Activated CD8-positive, alpha-beta memory T cell treated with anti-CD3 and anti-CD28 coated beads for 1 hour (primary cell): Measurements from ENCODE around the gene DIPK1C.

Experiments
- DNase-seq, 2 donors: peaks; one replicate each; pipeline ENCODE4 v3.0.0-alpha.2; 2020; ENCODE audit warnings: low read depth in 1 of 2; ENCODE audit errors: extremely low read depth in 1 of 2

Gene DIPK1C

DNA sequence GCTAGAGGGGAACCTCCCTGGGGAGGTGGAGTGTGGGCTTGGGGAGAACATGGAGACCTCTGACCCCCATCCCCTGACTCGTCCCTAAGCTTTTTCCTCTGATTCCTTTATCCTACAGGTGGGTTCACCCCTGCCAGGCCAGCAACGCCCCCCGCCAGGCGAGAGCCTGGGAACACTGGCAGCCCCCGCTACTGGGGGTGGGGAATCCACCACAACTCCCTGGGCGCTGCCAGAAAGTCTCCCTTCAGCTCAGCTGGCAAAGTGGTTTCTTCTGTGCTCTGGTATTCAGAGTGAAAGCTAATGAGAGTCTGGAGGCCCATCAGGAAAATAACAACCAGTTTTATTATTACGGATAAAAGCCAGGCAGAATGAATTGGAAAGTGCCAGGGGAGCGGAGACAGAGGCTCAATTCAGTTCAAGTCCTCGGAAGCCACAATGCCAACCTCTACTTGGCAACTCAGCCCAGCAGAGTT lies 2.8 kb downstream of the DIPK1C start:
- no peak for DNase-seq

DNA sequence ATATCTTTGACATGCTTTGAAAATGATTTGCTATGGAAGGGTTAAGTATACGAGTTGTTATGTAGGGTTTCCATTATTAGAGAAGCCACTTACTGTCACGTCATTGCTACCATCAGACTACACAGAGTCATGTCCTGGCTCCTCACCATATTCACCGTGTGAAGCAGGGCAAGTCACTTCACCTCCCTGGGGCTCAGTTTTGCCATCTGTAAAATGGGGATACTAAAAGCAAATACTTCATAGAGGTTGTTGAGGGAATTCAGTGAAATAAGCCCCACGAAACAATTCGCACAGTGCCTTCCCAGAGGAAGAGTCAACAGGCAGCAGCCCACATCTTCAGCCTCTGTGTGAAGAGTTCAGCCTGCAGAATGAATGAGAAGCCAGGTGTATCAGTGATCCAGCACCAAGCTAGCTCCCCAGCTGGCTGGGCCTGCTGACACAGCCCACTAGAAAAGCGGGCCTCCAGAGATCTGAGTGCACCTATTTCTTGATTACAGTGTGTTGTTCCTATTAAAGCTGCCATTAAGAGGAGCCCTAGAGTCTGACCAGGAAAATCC lies 3.4 kb downstream of the DIPK1C start:
- no peak for DNase-seq

DNA sequence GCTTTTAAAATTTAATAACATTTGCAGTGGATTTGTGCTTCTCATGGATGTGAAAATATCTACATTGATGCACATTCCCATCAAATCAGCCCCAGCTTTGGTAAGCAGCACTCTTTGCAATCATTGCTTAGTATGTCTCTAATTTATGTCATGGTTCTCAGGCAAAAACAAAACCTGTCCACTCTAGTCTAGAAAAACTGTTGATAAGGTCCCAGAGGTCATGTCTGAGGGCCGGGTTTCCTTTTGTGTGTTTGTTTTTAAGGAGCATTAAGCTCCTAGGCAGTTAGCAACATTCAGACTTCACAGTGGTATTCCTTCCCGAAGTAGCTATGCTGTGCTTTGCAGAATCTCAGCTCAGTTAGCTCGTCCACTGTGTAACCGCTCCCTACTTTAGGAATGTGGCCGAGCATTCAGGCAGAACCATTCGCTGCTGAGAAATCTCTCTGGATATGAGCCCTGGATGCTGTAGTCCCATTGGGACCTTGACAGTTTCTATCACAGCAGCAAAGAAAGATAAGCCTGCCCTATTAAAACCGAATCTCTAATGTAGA lies 4.0 kb downstream of the DIPK1C start:
- no peak for DNase-seq

DNA sequence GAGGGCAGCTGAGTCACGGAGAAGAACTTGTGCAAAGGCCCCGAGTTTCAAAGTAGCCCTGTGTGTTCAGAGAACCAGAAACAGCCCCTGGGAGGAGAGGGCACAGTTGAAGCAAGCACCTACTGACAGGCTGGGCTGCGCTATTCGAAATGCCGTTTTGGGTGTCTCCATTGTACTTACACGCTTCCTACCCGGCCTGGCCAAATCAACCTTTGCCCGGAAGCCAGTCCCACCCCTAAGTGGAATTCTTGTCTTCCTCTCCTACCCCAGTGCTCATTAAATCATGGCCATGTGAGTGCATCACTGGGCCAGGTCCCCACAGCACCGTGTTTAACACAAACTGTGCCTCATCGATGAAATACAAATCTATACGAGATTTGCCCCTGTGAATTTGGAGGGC lies 6.0 kb downstream of the DIPK1C start:
- DNase-seq = no peak

DNA sequence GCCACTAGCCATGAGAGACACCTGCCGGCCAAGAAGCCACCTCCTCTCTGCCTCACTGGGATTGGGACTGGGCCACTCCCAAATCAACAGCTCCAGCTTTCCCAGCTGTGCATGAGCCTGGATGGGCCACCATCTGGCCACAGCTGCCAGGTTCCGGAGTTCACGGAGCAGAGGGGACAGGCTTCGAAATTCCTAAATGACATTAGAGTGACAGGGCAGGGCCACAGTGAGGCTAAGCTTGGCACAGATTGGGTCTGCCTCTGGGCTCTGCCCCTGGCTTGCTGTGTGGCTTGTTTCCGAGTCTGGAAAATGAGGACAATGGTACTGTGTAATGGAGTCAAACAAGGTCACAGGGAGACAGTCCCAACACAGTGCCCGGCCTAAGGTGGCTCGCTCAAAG lies 6.5 kb downstream of the DIPK1C start:
- no peak for DNase-seq

DNA sequence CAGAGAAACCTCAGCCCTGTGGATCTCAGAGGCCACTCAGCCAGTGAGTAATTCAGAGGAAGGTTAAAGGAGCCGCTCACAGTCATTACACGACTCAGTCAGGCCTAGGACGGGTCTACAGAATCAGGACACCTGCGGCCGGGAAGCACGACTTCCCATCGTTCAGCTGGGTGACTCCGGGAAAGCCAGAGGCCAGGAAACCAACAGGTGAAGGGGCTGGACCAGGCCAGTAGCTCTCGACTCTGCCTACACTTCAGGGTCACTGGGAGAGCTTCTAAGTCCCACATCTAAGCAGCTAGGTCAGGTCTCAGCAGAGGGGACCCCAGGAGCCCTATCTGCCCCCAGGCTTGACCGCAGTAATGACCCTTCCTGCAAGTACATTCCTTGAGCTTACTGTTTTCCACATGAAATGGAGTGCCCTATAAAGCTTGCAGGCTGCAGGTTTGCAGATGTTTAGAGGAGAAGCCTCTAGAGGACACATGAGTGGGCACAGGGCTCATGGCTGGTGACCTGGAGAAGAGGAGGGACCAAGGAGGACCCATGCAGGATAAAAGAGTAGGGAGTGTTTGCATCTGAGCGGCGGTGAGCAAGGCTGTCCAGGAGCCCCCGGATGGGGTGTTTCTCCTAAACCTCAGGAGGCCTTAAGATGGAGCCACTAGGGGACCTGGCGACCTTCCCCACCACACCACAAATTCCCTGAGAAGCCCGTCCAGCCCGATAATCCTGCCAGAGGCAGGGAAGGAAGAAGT lies 9.5 kb downstream of the DIPK1C start:
- DNase-seq = no peak

DNA sequence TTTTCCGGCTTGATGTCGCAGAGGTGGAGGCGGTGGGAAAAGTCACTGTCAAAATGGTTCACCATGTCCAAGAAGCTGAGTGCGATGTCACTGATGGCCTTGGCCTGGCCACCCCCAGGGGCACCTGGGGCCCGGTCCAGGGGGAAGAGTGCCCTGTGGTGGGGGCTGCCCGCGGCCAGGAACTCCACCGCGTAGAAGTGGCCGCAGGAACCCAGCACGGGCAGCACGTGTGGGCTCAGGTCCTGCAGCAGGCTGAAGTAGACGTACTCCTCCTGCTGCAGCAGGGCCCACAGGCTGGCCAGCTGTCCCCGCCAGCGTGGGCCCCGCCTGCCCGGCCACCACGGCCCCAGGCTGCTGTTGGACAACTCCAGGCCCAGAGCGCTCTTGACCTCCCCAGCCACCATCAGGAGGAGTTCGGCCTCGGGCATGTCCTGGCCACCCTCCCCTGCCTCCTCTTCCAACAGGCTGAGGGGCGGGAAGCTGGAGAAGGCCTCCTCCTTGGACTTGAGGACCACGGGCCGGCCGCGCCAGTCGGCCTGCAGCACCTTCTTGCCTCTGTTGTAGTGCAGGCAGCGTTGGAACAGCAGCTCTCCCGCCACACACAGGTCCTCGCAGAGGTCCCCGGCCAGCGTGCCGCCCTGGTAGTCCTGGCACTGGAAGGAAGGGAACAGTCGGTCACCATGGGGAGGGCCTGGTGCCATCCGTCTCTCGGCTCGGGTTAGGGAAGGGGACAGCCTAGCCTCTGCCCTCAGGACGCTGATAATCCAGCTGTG lies 10.3 kb downstream of the DIPK1C start:
- no peak for DNase-seq

DNA sequence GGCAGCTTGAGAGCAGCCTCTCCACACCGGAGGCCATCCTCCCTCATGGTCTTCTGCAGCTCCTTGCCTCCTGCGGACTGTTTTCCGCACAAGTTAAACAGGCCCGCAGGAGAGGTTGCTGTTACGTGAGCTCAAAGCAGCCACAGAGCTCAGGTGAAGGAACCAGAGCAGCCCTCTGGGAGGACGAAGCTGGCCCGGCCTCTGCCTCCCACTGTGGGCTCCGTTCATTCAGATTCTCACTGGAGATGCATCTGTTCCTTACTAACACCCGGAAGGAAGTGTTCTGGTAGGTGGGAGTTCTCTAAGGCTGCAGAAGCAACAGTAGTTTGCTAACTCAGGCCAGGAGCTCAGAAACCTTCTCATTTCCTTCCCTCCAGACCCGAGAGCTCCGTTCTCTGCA lies 10.9 kb downstream of the DIPK1C start:
- DNase-seq = no peak

DNA sequence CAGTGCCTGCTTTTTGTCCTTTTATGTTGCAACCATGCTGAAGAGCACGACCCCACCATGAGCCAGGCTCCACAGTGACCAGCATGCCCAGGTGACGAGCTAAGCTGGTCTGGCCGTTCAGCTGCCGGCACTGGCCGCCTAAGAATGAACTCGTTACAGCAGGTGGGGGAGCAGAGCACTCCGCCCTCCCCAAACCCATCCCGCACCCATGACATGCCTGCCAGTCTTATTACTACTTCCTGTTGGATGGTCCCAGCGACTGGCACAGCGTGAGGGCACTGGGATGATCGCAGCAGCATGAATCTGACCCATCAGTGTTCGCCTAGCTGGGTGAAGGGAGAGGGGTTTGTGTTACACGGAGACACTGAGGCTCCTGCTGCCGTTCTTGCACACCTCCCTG lies 11.5 kb downstream of the DIPK1C start:
- DNase-seq = no peak

DNA sequence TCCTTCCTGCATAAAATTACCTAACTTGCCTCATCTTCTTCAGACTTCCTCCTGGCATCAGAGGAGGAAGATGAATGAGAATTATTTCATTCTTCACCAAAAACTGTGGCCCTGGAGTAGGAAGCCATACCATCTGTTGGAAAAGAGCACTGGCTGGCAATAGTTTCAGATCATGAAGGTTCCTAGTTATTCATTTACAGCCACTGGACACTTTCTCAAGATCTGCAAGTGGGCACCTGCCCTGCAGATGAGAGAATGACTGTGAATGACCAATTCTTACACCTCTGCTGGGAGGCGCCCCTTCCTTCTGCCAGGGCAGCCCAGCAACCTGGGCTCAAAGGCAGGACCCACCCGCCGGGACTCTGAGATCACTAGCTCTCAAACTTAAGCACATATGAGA lies 13.0 kb downstream of the DIPK1C start:
- no peak for DNase-seq

DNA sequence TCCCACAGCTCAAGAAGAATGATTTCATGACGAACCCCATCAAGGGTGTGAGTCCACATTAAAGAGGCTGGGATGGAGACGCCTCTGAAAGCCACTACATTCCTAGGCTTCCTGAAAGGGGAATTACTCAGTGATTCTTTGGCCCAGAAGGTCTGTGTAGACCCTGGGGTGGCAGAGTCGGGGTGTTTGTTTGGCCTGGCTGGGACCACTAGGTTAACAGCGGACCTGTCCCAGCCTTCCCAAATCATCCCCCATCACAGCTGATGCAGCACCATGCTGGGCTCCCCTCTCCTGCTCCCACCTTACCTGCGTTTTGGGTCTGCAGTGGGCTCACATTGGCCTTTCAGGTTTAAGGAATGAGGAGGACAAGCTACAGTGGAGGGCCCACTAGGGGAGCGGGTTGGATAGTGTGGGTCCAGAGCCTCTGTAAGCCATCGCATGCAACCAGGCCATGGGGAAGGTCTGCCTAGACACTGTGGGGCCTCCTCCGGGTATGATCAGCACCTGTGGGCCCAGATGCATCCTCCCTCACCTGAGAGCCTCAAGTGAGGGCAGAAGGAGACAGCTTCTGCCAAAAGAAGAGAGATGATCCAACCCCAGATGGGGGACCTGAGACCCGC lies 16.2 kb downstream of the DIPK1C start:
- DNase-seq = no peak

DNA sequence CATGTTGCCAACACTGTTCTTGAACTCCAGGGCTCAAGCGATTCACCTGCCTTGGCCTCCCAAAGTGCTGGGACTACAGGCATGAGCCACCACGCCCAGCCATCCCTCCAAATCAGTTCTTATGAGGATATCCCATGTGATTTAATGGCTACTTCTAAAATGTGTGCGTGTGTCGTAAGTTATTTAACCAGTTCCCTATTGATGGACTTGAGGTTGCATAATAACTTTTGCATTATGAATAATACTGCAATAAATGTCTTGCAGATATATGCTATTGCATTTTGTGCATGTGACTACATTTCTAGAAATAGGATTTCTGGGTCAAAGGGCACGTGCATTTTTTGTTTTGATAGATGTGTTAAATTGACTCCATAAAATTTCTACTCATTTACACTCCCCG lies 19.0 kb downstream of the DIPK1C start:
- DNase-seq = no peak

DNA sequence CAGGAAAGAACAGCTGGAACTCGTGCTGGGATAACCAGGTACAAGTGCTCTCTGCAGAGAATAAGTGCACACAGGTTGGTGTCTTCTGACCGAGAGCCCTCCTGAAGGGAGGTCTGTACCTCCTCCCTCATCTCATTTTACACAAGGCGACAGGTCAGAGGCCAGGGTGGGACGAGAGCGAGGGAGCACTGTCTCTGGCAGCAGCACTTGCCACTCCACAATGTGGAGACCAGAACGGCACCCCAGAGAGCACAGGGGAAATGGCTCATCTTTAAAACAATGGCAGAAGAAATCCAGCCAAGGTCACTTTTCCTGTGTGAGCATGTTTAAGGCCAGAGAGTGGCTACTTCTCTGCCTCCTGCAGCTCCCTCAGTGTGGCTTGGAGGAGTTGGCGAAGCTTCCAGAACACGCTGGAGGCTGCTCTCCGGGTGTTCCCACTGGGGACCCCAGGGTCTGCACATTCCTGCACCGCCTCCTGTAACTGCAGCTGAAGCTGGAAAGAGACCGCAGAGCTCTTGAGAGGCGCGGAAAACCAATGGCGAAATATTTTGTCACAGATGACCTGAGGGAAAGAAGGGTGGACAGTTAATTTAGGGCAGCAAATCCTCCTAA lies 20.8 kb downstream of the DIPK1C start:
- no peak for DNase-seq

DNA sequence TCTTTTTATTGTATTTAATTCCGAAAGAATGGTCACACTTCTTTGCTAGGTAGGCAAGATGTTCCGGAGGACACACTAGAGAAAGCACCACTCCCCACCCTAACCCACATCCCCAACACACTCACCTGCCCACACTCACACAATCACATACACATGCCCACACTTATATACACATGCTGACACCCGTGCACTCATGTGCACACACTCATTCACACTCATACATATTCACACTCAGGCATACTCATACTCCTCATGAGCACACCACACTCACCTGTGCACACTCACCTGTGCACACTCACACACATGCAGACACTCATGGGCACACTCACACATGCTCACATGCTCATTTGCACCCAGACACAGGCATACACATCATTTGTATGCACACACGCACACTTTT lies 21.4 kb downstream of the DIPK1C start:
- DNase-seq = no peak

DNA sequence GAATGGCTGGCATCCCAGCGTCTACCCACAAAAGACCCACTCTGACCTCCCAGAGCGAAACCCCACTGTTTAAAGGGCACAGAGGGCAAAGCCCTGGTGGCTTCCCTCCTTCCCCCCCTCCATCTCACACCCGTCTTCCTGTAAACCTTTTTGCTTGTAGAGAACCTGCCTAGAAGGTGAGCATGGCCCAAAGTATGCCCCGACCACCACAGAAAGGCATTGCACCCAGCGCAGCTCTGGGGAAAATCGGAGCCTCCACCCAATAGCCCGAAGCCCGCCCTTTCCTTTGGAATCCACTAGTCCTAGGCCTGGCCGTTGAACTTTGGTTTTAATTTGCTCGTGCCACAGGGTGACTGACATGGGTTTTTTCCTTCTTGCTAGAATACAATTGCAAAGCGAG lies 22.6 kb downstream of the DIPK1C start:
- DNase-seq = no peak

DNA sequence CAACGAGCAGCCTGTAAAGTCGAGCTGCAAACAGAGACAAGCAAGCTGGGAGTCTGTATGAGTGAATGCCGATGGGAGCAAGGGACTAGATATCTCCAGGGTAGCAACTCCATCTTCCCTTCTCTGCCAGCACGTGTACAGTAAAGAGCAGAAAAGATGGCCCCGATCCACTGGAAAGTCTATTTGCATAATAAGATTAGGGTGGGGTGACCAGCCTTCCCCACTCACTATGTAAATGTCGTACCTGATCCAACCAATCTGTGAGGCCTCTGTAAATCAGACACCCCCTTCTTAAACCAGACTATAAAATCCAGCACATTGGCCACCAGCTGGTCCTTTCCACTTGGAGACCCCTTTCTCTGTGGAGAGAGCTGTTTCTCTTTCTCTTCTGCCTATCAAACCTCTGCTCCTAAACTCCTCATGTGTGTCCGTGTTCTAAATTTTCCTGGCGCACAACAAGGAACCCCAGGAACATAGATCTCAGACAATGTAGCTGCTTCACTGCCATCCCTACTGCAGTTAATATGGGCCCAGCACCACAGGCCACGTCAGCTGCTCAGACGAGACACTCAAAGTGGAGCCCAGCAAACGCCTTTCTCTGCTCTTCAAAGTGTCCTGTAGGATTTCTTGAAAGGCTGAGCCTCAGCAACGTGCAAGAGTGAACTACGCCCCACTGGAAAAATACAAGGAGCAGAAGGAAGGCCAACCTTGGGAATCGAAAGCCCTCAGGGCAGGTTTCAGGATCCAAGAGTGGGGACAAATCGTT lies 26.1 kb downstream of the DIPK1C start:
- no peak for DNase-seq

DNA sequence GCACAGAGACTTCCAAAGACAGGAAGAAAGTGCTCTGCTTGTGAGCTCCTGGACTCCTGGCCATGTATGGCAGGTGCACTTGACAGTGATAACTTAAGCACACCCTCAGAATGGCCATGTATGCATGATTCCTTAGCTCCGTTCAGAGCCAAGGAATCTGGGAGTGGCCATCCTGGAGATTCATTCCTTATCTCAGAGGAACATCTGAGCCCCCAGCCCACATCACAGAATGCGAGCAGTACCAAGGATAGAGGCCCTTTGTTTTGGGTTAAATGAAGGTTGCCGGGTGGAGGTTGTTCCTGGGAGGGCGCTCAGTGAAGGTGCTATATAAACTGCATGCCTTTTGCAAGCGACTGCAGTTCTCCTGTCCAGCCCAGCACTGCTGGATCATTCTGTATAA lies 26.9 kb downstream of the DIPK1C start:
- DNase-seq = no peak

DNA sequence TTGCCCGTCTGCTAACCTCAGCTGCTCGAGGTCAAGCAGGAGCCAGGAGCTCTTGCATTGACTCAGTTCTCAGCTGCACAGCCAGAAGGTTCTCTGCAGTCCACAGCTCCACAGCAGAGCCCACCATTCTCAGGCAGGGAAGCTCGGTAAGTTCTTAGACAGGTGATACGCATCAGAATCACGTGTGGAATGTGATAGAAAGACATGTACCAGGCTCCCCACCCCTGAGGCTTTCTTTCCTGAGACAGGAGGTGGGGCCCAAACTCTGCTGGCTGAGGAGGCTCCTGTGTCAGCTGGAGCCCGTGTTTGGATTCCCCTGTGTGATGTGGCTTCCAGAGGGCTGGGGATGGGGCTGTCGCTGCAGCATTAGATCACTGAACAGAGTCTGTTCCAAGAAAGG lies 28.0 kb downstream of the DIPK1C start:
- no peak for DNase-seq

DNA sequence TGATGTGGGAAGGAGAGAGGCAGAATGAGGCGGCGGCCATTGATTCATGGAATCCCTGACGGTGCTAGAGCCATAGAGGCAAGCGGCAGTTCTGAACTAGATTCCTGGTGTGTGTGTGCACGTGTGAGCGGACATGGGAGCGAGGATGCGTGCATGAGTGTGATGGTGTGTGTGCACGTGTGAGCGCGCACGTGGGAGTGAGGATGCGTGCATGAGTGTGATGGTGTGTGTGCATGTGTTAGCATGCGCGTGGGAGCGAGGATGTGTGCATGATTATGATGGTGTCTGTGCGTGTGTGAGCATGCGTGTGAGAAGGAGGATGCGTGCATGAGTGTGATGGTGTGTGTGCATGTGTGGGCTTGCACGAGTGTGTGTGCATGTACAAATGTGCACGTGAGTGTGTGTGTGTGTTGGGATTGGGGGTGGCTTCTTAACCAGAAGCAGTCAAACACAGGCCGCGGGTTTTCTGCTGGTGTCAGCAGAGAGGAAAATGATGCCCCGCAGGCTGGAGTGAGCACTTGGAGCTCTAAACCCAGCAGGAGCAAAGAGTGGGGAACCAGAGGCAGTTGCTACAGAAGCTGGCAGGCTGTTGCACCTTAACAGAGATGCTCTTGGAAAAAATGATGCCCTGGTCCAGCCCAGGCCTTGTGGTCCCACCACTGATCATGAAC lies 29.5 kb downstream of the DIPK1C start:
- no peak for DNase-seq

DNA sequence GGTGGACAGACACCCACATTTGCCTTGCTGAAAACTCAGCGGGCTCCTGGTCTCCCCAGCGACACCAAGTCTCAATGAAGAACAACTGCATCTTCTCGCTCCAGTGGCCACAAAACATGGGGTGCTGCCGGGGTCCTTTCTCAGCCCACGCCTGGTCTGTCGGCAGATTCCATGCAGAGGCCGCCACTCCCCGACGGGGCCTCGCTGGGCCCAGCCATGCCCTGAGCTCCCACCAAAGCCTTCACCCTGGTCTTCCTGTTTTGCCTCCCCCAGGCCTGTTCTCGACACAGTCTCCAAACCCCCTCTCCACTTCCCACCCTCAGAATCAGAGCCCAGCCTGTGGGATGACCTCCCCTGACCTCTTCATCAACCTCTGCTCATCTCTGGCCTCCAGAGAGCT lies 31.2 kb downstream of the DIPK1C start:
- DNase-seq = no peak
